ENCODE measurements around the gene FEM1B.

Gene FEM1B

DNA sequence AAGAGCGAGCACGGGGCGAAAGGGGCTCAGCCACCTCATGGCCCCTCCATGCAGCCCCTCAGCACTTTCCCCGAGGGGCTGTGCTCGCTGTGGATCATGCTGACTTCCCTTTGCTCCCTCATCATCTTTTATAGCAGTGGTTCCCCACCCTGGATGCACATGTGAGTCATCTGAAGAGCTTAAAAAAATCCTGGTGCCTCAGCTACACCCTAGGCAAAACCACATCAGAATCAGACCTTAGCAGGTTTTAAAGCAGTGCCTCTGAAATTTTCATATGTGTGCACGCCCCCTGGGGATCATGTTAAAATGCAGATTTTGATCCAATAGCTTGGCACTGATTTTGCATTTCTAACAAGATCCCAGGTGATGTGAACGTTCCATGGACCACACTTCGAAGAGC is 50.9 kb downstream of the FEM1B start:
- DNase-seq, result no peak

DNA sequence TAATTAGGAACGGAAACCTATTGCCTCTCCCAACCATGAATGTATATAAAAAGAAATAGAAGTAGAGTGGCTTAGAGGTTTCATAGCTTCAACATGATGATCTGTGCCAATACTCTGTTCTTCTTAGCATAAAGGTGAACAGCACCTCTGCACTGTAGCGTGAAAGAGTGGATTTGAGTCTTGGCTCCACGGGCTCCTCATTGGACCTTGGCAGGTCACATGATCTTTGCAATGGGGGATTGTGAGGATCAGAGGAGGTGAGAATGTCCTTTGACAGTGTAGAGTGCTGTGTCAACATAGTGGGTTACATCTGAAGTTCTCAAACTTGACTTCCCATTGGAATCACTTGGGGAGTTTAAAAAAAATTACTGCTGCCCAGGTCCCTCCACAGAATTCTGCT is 51.4 kb downstream of the FEM1B start:
- no peak for DNase-seq

DNA sequence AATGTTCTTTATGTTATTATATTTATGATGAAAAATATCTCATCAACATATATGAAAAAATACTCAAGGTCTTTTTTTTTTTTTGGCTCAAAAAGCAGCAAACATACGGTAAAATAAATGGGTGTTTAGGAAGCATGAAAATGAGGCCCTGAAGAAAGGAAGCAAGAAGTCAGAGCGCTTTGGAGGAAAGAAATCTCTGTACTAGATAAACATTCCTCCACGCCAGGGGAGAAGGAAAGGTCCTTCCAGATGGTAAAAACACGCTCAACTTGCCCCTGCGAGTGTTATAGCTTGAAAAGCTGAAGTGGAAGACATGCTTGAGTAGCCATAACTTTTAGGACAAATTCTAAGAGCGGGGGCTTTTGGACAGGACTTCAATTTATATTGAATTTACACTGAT is 52.9 kb downstream of the FEM1B start:
- no peak for DNase-seq

DNA sequence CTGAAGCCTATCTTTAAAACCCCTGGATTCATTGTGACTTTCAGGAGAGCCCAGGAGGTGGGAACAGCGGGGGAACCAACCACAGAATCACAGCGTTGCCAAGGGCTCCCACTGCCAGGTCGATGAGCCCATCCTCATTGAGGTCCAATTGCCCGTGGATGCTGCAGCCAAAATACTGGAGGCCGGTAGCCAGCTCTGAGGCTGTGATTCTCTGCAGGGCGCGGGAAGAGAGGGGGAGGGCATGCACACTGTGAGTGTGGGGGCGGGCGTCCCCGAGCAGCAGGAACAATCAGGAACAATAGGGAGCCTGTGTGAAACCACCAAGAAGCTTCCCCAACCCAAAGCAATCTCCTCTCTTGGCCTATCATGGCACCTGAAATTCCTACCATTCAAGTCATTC is 53.4 kb downstream of the FEM1B start:
- no peak for DNase-seq

DNA sequence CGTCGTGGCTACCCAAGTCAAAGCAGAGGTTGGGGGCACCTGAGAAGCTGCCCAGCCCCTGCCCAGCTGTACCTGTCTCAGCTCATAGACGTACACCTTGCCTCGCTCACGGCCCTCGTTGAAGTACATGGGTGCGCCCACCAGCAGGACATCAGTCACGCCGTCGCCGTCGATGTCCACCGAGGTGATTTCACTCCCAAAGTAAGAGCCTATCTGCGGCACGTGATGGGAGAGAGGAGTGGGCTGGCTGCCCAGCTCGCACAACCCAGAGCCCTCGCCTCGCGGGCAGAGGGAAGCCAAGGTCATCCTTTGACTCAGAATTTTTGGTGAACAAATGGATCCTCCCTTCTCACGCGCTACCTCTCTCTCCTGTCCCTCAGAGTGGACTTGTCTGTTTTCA is 54.7 kb downstream of the FEM1B start:
- no peak for DNase-seq

DNA sequence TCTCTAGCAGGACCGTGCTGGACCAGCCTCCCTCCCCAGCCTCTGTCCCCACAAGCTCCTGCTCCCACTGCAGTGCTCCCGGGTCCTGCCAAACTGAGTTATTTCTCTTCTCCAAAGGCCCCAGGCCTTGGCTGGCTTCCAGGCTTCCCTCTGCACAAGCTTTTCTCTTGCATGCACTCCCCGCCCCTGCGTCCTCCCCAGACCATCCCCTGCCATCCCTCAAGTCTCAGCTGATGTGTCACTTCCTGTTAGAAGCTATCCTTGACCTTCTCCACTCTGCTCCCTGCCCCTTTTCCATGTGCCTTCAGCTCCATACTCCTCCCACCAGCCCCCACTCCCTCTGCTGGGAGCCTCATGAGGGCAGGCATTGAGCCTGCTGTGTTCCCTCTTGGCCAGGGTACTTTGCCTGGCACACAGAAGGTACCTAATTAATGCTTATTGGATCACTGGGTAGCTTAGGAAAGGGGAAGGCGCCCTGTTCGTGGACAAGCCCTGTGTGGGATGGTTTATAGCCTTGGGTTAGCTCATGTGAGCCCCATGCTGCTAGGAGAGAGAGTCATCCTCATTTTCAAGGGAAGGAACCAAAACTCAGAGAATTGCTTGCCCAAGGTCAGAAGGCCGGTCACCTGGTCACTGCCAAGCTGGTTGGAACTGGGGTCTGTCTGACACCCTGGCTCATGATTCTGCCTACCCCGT is 56.4 kb downstream of the FEM1B start:
- DNase-seq, result no peak

DNA sequence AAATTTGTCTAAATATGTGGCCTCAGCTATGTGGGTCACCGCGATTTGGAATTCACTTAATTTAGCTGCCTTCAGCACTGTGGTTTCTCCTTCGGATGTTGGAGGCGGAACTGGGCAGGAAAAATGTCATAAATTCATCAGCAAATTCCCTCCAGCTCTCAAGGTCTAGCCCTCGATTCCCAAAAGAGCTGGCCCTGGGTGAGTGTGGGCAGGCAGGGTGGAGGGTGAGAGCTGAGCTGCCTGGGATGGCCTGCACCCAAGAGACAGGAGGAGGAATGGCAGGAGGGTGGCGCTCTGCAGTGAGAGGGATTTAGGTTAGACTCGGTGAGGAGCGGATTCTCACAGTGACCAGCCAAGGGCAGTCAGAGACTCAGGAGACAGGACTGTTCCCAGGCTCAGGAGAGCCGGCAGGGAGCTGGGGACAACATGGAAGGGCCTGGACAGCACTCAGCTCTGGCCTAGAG is 57.1 kb downstream of the FEM1B start:
- no peak for DNase-seq

DNA sequence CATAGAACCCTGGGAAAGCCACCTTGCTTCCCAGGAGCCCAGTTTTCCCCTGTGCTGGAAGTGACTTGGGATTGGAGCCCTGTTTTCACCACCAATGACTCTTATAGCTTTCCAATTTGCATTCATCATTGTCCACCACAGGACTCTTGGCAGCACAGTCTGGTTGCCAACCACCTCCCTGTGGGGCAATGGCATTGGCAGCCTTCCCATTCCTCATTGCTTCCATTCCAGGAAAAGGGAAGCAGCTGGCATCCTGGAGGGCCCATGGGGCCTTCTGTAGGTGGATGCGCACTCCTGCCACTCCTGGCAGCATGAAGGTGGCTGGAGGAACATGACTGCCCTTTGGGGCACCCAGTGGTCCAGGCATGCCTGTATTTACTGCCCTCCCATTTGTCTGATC is 57.7 kb downstream of the FEM1B start:
- DNase-seq, result no peak

DNA sequence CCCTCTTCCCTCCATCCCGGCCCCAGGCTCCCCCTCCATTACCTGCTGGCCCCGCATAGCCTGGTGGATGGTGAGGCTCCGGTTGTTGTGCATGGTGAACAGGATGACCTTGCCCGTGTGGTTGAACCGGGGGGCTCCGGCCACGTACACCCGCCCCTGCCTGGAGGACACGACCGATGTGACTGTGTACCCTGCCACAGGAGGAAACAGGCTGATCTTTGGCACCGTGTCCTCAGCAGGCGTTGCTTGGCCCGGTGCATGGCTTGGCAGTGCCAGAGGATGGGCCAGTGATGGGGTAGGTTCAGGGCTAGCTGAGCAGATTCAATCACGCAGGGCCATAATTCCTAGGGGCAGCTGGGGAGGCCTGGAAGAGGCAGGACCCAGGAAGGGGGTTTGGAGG is 58.1 kb downstream of the FEM1B start:
- no peak for DNase-seq

DNA sequence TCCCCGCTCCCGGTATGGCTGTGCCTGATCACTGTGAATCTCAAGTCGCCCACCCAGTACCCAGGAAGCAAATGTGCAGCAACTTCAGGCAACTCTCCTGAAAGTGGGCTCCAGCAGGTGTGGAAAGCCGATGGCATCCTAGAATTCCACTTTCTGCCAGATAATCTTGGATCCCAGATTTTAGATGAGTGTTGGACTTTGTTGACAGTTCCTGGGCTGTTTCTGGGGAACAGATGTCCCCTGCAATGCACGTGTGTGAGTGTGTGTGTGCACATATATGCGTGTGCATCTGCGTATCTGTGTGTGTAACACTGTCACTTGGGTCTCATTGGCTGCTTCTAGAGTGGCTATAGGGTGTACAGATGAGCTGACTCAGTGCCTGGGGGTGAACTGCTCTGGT is 59.0 kb downstream of the FEM1B start:
- no peak for DNase-seq

DNA sequence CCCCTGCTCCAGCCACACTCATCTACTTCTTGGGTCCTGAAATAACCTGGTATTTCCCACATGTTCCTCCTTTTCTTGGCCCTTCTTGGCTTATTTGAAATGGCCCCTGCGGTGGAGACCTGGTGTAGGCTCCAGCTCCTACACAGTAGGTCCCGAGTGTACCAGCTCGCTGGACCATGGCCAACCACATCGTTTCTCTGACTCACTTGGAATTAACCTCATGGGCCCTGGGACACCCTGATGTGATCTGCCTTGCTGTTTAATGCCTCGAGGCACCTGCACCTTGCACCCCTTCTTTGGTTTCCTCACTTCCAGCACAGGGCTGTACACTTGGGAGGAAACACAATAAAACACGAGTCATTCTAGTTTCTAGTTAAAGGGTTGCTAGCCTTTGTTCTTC is 60.3 kb downstream of the FEM1B start:
- no peak for DNase-seq

DNA sequence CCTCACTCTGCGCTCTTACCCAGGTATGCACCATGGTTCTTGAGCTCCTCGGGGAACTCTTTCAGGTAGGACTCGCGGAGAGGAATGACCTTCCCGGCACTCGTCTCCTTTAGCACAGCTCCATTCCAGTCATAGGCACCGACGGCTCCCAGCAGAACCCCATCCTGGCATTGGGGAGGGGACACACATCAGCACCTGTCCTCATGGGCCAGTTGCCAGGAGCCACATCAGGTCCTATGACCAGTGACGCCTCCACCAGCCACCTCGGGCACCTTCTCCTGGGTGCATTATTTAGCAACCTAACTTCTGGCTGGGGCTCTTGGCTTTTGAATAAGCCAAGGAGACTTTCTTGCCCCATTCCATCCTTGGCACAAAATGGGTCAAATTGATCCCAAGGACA is 61.9 kb downstream of the FEM1B start:
- no peak for DNase-seq

DNA sequence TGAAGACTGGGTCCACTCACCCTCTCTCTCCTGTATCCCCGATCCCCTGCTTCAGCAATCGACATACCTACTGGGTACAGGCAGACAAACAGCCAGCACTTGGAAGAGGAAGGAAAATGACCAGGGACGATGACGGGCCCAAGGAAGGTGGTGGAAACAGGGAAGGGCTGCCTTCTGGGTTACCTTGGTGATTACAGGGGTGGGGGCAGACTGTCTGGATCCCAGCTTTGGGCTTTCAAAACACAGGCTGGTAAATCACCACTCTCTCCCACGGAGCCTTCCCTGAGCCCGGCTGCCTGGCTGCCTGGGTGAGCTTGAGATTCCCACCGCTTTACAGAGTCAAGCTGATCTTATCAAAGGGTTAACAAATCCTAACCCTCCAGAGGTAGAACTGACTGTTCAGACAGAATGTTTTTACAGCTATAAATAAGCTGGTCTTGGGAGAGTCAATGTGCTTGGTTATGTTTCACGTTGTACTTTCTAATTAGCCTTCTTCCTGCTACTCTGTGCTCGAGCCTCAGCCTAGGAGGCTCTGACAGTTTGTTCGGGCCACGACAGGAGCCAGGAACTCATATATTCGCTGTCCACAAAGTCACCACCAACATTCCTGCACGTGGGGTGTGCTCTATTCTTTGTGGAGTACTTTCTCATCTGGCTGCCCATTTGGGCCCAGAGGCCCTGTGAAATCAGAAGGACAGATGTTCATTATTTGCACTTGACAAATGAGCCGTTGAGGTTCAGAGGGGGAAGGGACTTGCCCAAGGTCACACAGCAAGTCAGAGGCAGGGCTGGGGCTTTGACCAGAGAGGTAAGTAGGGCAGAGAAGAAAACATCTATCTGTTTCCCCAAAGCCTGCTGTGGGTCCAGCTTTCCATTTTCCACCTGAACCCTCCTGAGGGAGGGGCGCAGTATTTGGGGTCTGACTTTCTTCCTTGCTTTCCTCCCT is 63.5 kb downstream of the FEM1B start:
- DNase-seq, result no peak

DNA sequence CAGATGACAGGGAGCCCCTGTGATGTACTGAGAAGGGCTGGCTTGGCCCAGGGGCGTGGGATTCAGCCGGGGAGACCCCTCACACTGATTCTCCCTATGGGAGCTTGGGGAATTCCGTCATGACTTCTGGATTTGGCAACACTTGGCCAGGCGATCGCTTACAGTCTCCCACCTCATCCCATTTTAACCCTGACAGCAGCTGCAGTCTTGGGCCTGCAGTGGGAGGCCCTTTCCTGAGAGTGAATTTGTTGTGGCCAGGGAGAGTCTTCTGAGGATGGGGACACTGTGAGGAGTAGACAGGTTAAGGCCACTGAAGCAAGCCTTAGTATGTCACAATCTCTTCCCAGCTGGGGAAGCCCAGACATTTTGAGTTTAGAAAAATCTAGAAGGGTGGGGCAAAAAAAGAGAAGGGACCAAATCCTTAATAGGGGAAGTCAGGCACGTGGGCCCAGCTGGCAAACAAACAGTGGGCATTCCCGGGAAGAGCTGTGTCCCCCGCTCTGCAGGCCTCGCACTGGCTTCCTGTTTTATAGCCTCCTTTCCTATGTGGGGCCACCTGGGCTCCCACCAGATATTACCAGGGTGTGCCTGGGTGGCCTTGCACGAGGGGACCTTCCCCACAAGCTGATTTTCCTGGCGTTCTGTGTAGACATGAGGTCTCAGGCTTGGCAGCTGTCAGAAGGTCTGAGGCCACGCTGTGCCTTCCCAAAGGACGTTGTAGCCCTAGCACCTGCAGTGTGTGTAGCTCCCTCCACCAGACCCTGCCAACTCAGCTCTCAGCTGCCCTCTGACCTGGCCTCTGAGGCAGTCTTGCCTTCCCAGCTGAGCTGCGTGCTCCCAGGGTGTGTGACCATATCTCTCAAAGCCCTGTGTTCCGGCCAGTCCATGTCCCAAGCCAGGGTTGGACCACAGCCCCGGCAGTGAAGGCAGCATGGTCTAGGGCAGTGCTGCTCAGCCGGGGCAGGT is 64.5 kb downstream of the FEM1B start:
- DNase-seq, result no peak

DNA sequence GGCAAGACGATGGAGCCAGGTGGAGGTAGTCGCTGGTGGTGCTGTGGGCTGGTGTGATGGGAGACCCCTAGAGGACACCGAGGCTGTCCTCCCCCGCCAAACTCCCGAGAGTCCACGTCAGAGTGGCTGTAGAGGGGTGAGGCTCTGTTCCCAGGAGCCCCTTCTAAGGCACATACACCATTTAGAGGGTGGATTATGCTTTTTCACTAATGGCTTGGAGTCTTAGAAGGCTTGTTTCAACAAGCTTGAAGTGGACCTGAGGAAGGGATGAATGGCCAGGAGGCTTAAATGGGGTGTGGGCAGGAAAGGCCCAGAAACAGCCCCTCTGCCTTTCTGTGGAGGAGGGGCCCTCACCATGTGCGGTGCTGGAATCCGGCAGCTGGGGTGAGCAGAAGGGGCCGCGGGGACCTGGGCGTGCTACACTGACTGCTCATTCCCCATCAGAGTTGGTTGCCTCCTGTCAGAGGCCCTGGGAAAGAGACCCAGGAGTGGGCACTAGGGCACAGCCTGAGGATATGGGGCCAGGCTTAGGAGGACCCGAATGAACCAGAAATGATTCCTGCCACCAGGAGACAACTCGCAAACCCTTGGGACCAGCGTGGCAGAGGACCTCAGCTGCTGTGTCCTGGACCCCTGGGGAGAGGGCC is 66.2 kb downstream of the FEM1B start:
- no peak for DNase-seq

DNA sequence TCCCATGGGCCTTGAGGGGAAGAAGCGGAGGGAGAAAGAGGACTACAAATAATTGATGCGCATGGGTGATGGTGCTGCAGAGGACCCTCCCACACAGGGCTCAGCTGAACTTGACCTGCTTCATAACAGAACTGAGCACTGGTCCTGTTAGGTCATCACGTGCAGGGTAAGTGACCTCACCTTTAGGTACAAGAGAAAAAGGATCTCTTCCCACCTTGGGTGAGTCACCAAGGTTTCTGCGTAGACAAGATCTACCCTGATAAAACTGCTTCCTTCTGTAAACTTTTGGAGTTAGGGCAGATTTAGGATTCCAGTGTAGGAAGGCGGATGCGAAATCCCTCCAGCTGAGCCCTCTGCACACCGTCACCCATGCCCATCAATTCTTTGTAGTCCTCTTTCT is 67.1 kb downstream of the FEM1B start:
- DNase-seq, result no peak
